ENCODE measurements around the gene PRF1. TPM values are rescaled to one million over a fixed set of nuclear protein-coding genes. Genes with fewer than 3 reads are reported as not detected.

Gene PRF1
- total RNA-seq, 2 donors from 2014 or later, result not detected

DNA sequence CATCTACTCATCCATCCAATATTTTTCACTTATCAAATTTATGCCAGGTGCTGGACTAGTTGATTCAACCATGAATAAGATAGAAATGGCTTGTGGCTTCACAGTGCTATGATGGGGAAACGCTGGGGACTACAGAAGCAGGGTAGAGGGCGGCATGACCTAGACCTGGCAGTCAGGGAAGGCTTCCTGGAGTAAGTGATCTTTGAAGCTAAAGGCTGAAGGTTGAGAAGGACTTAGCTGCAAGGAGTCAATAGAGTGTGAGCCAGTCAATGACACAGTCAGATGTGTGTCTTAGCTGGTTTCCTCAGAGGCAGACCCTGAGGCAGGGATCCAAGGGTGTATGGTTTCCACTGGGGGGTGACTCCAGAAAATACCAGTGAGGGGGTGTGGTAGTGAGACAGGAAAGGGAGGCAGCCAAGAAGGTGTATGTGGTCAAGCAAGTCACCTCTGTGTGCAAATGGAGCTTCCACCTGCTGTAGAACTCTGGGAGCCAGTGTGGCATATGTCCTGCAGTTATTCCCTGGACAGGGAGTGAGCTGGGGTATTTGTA, 10.3 kb downstream of the PRF1 start:
- H3K9me3 ChIP-seq (ENCODE audit: control insufficient read depth, low read length), result no peaks in the 10 kb centered on the region
- no peak overlapping the region for H3K4me3 Mint-ChIP-seq
- 87 to 100% methylated on average over 2 of the region's 2 CpGs for WGBS, 2 experiments (ENCODE audit: insufficient coverage in 1 of 2, insufficient read length in 1 of 2)
- H3K36me3 Mint-ChIP-seq (ENCODE audit: low read depth), result no peaks in the 10 kb centered on the region
- peaks cover 13% of the 10 kb centered on the region for H3K4me1 Mint-ChIP-seq
- peaks cover 1% of the 10 kb centered on the region for H3K27me3 Mint-ChIP-seq (ENCODE audit: insufficient read depth)
- no peaks in the 10 kb centered on the region for H3K36me3 ChIP-seq (ENCODE audit: control insufficient read depth, insufficient read depth, low read length)
- no peak overlapping the region for H3K4me3 ChIP-seq (ENCODE audit: low read length)
- TF ChIP-seq, protein P1, sequence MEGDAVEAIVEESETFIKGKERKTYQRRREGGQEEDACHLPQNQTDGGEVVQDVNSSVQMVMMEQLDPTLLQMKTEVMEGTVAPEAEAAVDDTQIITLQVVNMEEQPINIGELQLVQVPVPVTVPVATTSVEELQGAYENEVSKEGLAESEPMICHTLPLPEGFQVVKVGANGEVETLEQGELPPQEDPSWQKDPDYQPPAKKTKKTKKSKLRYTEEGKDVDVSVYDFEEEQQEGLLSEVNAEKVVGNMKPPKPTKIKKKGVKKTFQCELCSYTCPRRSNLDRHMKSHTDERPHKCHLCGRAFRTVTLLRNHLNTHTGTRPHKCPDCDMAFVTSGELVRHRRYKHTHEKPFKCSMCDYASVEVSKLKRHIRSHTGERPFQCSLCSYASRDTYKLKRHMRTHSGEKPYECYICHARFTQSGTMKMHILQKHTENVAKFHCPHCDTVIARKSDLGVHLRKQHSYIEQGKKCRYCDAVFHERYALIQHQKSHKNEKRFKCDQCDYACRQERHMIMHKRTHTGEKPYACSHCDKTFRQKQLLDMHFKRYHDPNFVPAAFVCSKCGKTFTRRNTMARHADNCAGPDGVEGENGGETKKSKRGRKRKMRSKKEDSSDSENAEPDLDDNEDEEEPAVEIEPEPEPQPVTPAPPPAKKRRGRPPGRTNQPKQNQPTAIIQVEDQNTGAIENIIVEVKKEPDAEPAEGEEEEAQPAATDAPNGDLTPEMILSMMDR (conservative IDR thresholded peaks at IDR 0.05), result no peak
- H3K27ac ChIP-seq (ENCODE audit: low read depth, low read length), result no peak overlapping the region
- no peaks in the 10 kb centered on the region for H3K4me1 ChIP-seq (ENCODE audit: control insufficient read depth, insufficient read depth, low read length)
- H3K9ac ChIP-seq (ENCODE audit: extremely low read depth, low read length, poor library complexity, severe bottlenecking), result no peak overlapping the region
- DNase-seq, result no peak
- no peaks in the 10 kb centered on the region for H3K27me3 ChIP-seq (ENCODE audit: control insufficient read depth, insufficient read depth, low read length, poor library complexity, severe bottlenecking)
- no peaks in the 10 kb centered on the region for H3K9me3 Mint-ChIP-seq
- H3K27ac Mint-ChIP-seq, result no peak overlapping the region

DNA sequence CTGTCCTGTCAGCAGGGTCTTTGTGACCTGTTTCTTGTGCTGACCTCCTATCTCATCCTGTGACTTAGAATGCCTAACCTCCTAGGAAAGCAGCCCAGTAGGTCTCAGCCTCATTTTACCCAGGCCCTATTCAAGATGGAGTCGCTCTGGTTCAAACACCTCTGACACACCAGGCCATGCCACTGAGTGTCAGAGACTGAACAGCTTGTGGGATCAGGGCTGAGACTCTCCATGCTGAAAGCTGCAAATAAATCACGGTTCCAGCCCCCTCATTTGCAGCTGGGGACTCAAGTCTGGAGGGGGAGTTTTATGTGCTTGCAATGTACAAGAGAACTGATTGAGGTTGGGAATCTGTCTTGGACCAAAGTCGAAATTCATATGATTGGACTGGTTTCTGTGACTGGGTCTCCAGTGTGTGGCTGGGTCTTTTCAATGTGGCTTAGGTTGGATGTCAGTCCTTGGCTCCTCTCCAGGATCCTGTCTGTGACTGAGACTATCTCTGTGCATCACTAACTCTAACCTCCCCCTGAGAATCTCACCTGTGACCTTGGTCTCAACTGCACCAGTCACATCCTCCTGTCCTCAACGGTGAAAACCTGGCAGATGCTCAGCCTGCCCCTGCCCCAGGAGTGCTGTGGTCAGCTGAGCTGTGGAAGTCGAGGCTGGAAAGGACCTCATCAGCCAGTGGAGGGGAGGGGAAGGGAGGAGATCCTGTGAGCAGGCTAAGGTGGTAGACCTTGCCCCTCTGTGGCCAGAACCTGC, 11.7 kb downstream of the PRF1 start:
- no peak overlapping the region for H3K27ac Mint-ChIP-seq
- DNase-seq, result no peak
- H3K4me1 ChIP-seq (ENCODE audit: control insufficient read depth, insufficient read depth, low read length), result no peaks in the 10 kb centered on the region
- peaks cover 1% of the 10 kb centered on the region for H3K27me3 Mint-ChIP-seq (ENCODE audit: insufficient read depth)
- H3K4me1 Mint-ChIP-seq, result peaks cover 8% of the 10 kb centered on the region
- TF ChIP-seq, protein P1 (conservative IDR thresholded peaks at IDR 0.05), result no peak
- 84 to 100% methylated on average over 2 to 5 of the region's 5 CpGs for WGBS, 2 experiments (ENCODE audit: insufficient coverage in 1 of 2, insufficient read length in 1 of 2)
- no peaks in the 10 kb centered on the region for H3K9me3 Mint-ChIP-seq
- no peaks in the 10 kb centered on the region for H3K9me3 ChIP-seq (ENCODE audit: control insufficient read depth, low read length)
- no peak overlapping the region for H3K4me3 ChIP-seq (ENCODE audit: low read length)
- H3K4me3 Mint-ChIP-seq, result no peak overlapping the region
- no peaks in the 10 kb centered on the region for H3K36me3 ChIP-seq (ENCODE audit: control insufficient read depth, insufficient read depth, low read length)
- H3K27ac ChIP-seq (ENCODE audit: low read depth, low read length), result no peak overlapping the region
- H3K9ac ChIP-seq (ENCODE audit: extremely low read depth, low read length, poor library complexity, severe bottlenecking), result no peak overlapping the region
- H3K36me3 Mint-ChIP-seq (ENCODE audit: low read depth), result no peaks in the 10 kb centered on the region
- H3K27me3 ChIP-seq (ENCODE audit: control insufficient read depth, insufficient read depth, low read length, poor library complexity, severe bottlenecking), result no peaks in the 10 kb centered on the region

DNA sequence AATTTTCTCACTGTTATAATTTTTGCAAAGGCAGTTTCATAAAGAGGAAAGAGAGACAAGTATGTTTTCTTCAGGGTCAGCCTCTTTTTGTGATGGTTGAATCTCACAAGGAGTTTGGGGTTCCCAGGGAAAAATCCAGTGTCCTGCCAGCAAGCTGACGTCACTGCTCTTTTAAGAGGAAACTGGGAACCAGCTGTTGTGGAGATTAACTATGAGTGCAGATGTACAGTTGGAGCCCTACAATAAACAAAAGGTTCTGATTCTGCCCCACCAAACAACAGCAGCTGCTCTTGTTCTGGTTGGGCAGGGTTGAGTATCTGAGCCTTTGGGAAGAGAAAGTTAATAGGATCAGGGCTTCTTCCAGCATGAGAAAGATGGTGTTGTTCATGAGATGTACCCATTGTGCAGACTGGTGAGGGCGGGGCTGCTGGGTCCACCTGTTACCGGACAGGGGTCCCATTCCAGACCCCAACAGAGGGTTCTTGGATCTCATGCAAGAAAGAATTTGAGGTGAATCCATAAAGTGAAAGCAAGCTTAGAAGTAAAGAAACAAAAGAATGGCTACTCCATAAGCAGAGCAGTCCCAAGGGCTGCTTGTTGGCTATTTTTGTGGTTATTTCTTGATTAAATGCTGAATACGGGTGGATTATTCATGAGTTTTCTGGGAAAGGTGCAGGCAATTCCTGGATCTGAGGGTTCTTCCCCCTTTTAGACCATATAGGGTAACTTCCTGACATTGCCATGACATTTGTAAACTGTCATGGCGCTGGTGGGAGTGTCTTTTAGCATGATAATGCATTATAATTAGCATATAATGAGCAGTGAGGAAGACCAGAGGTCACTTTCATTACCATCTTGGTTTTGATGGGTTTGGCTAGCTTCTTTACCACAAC, 12.5 kb downstream of the PRF1 start:
- no peak overlapping the region for H3K4me3 Mint-ChIP-seq
- Histone ChIP-seq H3K4me3 (ENCODE audit: low read length) (no peak overlapping the region), H3K9me3 (ENCODE audit: control insufficient read depth, low read length) (no peaks in the 10 kb centered on the region), H3K27me3 (ENCODE audit: control insufficient read depth, insufficient read depth, low read length, poor library complexity, severe bottlenecking) (no peaks in the 10 kb centered on the region), H3K36me3 (ENCODE audit: control insufficient read depth, insufficient read depth, low read length) (no peaks in the 10 kb centered on the region), H3K27ac (ENCODE audit: low read depth, low read length) (no peak overlapping the region), H3K9ac (ENCODE audit: extremely low read depth, low read length, poor library complexity, severe bottlenecking) (no peak overlapping the region), H3K4me1 (ENCODE audit: control insufficient read depth, insufficient read depth, low read length) (no peaks in the 10 kb centered on the region)
- WGBS, 2 experiments (ENCODE audit: insufficient coverage in 1 of 2, insufficient read length in 1 of 2), result 93 to 94% methylated on average over 2 to 5 of the region's 5 CpGs
- no peaks in the 10 kb centered on the region for H3K9me3 Mint-ChIP-seq
- DNase-seq, result no peak
- peaks cover 1% of the 10 kb centered on the region for H3K27me3 Mint-ChIP-seq (ENCODE audit: insufficient read depth)
- TF ChIP-seq, protein P1 (conservative IDR thresholded peaks at IDR 0.05), result no peak
- no peak overlapping the region for H3K27ac Mint-ChIP-seq
- H3K36me3 Mint-ChIP-seq (ENCODE audit: low read depth), result no peaks in the 10 kb centered on the region
- H3K4me1 Mint-ChIP-seq, result peaks cover 6% of the 10 kb centered on the region
